Trophoblast cell (in vitro differentiated cells and primary cell): ENCODE results near the gene ABCB9.

ENCODE experiments used
- DNase-seq, 2 donors: peaks; one replicate each; pipeline ENCODE4 v3.0.0-alpha.2; 2016
- H2AFZ ChIP-seq: 2 replicates; pipeline ENCODE4 v1.6.1; 2013; ENCODE audit warnings: low read length, moderate library complexity, mild to moderate bottlenecking; ENCODE audit not compliant: insufficient read depth, poor library complexity
- H2AK5ac ChIP-seq: 2 replicates; pipeline ENCODE4 v1.6.1; 2013; ENCODE audit warnings: mild to moderate bottlenecking, low read length
- H2BK120ac ChIP-seq: 2 replicates; pipeline ENCODE4 v1.6.1; 2013; ENCODE audit warnings: low read length, mild to moderate bottlenecking, moderate library complexity; ENCODE audit not compliant: insufficient read depth, poor library complexity
- H2BK12ac ChIP-seq: 2 replicates; pipeline ENCODE4 v1.6.1; 2013; ENCODE audit warnings: mild to moderate bottlenecking, low read length, moderate library complexity
- H2BK5ac ChIP-seq: 2 replicates; pipeline ENCODE4 v1.6.1; 2013; ENCODE audit warnings: low read length, low read depth, moderate library complexity, mild to moderate bottlenecking; ENCODE audit not compliant: poor library complexity
- H3K14ac ChIP-seq: 2 replicates; pipeline ENCODE4 v1.6.1; 2013; ENCODE audit warnings: mild to moderate bottlenecking, low read length
- H3K18ac ChIP-seq: 2 replicates; pipeline ENCODE4 v1.6.1; 2013; ENCODE audit warnings: mild to moderate bottlenecking, low read length
- H3K23ac ChIP-seq: 2 replicates; pipeline ENCODE4 v1.6.1; 2013; ENCODE audit warnings: low read length
- H3K27ac ChIP-seq: 2 replicates; pipeline ENCODE4 v1.5.1; 2013; ENCODE audit warnings: low read depth, mild to moderate bottlenecking, inconsistent platforms, low read length, moderate library complexity
- H3K27me3 ChIP-seq: 2 replicates; pipeline ENCODE4 v1.6.1; 2013; ENCODE audit warnings: inconsistent platforms, mild to moderate bottlenecking, low read length, moderate library complexity; ENCODE audit not compliant: insufficient read depth
- H3K36me3 ChIP-seq, 2 experiments: 1 replicate in 1 of 2; 2 replicates in 1 of 2; pipeline ENCODE4 v1.6.1; 2013; ENCODE audit warnings: low read length in 2 of 2, mild to moderate bottlenecking in 2 of 2, moderate library complexity in 1 of 2; ENCODE audit not compliant: insufficient read depth in 2 of 2, control insufficient read depth in 1 of 2
- H3K4ac ChIP-seq: 2 replicates; pipeline ENCODE4 v1.6.1; 2013; ENCODE audit warnings: low read depth, mild to moderate bottlenecking, low read length, moderate library complexity
- H3K4me1 ChIP-seq, 2 experiments: 1 replicate in 1 of 2; 2 replicates in 1 of 2; pipeline ENCODE4 v1.6.1; 2013; ENCODE audit warnings: low read length in 2 of 2, mild to moderate bottlenecking in 2 of 2, moderate library complexity in 1 of 2; ENCODE audit not compliant: insufficient read depth in 2 of 2, control insufficient read depth in 1 of 2
- H3K4me2 ChIP-seq: 2 replicates; pipeline ENCODE4 v1.6.1; 2013; ENCODE audit warnings: inconsistent platforms, mild to moderate bottlenecking, low read length, moderate library complexity
- H3K4me3 ChIP-seq: 2 replicates; pipeline ENCODE4 v1.5.1; 2013; ENCODE audit warnings: mild to moderate bottlenecking, low read depth, low read length, inconsistent platforms
- H3K79me1 ChIP-seq: one replicate; pipeline ENCODE4 v1.6.1; 2013; ENCODE audit warnings: low read length
- H3K79me2 ChIP-seq: 2 replicates; pipeline ENCODE4 v1.6.1; 2013; ENCODE audit warnings: low read length, mild to moderate bottlenecking; ENCODE audit not compliant: control insufficient read depth, insufficient read depth, poor library complexity
- H3K9ac ChIP-seq: 2 replicates; pipeline ENCODE4 v1.6.1; 2013; ENCODE audit warnings: mild to moderate bottlenecking, low read length
- H3K9me3 ChIP-seq: 2 replicates; pipeline ENCODE4 v1.6.1; 2013; ENCODE audit warnings: low read depth, mild to moderate bottlenecking, control low read depth, inconsistent platforms, low read length; ENCODE audit not compliant: insufficient read depth
- H4K12ac ChIP-seq: 2 replicates; pipeline ENCODE4 v1.6.1; 2013; ENCODE audit warnings: low read depth, mild to moderate bottlenecking, low read length, moderate library complexity
- H4K8ac ChIP-seq: 2 replicates; pipeline ENCODE4 v1.6.1; 2013; ENCODE audit warnings: low read depth, mild to moderate bottlenecking, low read length, moderate library complexity
- H4K91ac ChIP-seq: one replicate; pipeline ENCODE4 v1.6.1; 2013; ENCODE audit warnings: low read depth, mild to moderate bottlenecking, low read length, moderate library complexity
- WGBS: extraction: QIAGEN DNeasy Blood & Tissue Kit; methylation state at CpG from one replicate; pipeline ENCODE4 v1.1.7; 2013; ENCODE audit warnings: missing lambda C conversion rate; ENCODE audit not compliant: insufficient read length, insufficient coverage; ENCODE audit errors: extremely low coverage; 5-methylcytosine and 5-hydroxymethylcytosine counted together

ABCB9 gene

DNA sequence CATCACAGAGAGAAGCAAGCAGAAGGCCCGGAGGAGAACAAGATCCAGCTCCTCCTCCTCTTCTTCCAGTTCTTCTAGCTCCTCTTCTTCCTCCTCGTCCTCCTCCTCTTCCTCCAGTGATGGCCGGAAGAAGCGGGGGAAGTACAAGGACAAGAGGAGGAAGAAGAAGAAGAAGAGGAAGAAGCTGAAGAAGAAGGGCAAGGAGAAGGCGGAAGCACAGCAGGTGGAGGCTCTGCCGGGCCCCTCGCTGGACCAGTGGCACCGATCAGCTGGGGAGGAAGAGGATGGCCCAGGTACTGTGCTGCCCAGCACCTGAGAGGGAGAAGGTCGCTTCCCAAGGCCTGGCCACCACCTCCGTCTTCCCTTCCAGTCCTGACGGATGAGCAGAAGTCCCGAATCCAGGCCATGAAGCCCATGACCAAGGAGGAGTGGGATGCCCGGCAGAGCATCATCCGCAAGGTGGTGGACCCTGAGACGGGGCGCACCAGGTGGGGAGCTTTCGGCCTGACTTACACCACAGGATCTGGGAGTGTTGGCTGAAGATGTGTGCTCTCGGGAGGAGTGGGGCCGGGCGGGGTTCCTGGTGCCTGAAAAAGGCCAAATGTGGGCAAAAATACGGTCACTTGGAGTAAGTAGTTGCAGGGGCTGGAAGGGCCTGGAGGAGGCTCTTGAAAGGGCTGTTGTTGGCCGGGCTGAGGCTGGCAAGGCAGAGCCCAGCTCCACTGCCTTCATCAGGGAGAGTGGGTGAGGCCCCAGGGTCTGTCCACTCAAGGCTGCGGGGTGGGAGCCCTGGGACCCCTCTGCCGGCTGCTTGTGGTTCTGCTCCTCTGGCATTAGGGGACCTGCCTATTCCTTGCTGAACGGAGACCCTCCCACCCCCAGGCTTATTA is 15.6 kb upstream of the ABCB9 start:
- Histone ChIP-seq H3K23ac (no peak overlapping the region), H3K4me3 (peak overlapping the region; percentile 85), H2BK5ac (no peak overlapping the region), H2AK5ac (peak overlapping the region; percentile 13), H4K8ac (peak overlapping the region; percentile 97), H3K18ac (no peak overlapping the region), H3K4me1 (peaks cover 16 to 18% of the 10 kb centered on the region in 2 experiments), H3K79me2 (peaks cover 14% of the 10 kb centered on the region), H2BK120ac (no peak overlapping the region), H3K14ac (peak overlapping the region; percentile 89), H4K91ac (peak overlapping the region; percentile 91), H3K4me2 (peak overlapping the region; percentile 87), H3K79me1 (peaks cover 14% of the 10 kb centered on the region), H3K27me3 (no peaks in the 10 kb centered on the region), H3K27ac (no peak overlapping the region), H3K9me3 (no peaks in the 10 kb centered on the region), H3K4ac (peak overlapping the region; percentile 89), H4K12ac (no peak overlapping the region), H2BK12ac (no peak overlapping the region), H2AFZ (peak overlapping the region; percentile 74), H3K36me3 (peaks cover 34 to 36% of the 10 kb centered on the region in 2 experiments), H3K9ac (peak overlapping the region; percentile 85)
- no CpG with 5 or more reads among the region's 25 CpGs for WGBS
- no peak for DNase-seq

DNA sequence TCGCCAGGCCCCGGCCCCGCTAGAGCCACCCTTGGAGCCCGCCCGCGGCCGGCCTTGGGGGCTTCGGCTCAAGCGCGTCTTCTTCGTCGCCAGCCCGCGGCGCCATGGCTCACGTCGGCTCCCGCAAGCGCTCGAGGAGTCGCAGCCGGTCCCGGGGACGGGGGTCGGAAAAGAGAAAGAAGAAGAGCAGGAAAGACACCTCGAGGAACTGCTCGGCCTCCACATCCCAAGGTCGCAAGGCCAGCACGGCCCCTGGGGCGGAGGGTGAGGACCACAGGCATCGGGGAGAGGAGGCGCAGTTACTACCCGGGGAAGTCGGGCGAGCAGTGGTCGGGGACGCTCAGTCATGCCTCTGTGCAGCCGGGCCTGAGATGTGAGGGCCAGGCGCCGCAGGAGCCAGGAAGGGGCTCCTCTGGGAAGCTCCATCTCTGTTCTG is 14.8 kb upstream of the ABCB9 start:
- H3K9ac ChIP-seq = peak overlapping the region; percentile 85
- H3K79me2 ChIP-seq = peaks cover 14% of the 10 kb centered on the region
- H3K4ac ChIP-seq = peak overlapping the region; percentile 89
- H4K8ac ChIP-seq = peak overlapping the region; percentile 97
- H3K18ac ChIP-seq = peak overlapping the region; percentile 84
- peak overlapping the region; percentile 91 for H4K12ac ChIP-seq
- H2AK5ac ChIP-seq = peak overlapping the region; percentile 67
- DNase-seq = peak in 1 of 2 donors; percentile 34
- no peaks in the 10 kb centered on the region for H3K27me3 ChIP-seq
- peak overlapping the region; percentile 89 for H3K14ac ChIP-seq
- peaks cover 36 to 37% of the 10 kb centered on the region in 2 experiments for H3K36me3 ChIP-seq
- H3K4me1 ChIP-seq = peaks cover 18 to 20% of the 10 kb centered on the region in 2 experiments
- peak overlapping the region; percentile 39 for H2BK5ac ChIP-seq
- no CpG with 5 or more reads among the region's 40 CpGs for WGBS
- H3K9me3 ChIP-seq = no peaks in the 10 kb centered on the region
- H2BK120ac ChIP-seq = peak overlapping the region; percentile 62
- peak overlapping the region; percentile 10 for H3K23ac ChIP-seq
- H3K79me1 ChIP-seq = peaks cover 14% of the 10 kb centered on the region
- no peak overlapping the region for H2BK12ac ChIP-seq
- peak overlapping the region; percentile 74 for H2AFZ ChIP-seq
- H3K4me2 ChIP-seq = peak overlapping the region; percentile 87
- peak overlapping the region; percentile 91 for H4K91ac ChIP-seq
- peak overlapping the region; percentile 85 for H3K4me3 ChIP-seq
- peak overlapping the region; percentile 53 for H3K27ac ChIP-seq

DNA sequence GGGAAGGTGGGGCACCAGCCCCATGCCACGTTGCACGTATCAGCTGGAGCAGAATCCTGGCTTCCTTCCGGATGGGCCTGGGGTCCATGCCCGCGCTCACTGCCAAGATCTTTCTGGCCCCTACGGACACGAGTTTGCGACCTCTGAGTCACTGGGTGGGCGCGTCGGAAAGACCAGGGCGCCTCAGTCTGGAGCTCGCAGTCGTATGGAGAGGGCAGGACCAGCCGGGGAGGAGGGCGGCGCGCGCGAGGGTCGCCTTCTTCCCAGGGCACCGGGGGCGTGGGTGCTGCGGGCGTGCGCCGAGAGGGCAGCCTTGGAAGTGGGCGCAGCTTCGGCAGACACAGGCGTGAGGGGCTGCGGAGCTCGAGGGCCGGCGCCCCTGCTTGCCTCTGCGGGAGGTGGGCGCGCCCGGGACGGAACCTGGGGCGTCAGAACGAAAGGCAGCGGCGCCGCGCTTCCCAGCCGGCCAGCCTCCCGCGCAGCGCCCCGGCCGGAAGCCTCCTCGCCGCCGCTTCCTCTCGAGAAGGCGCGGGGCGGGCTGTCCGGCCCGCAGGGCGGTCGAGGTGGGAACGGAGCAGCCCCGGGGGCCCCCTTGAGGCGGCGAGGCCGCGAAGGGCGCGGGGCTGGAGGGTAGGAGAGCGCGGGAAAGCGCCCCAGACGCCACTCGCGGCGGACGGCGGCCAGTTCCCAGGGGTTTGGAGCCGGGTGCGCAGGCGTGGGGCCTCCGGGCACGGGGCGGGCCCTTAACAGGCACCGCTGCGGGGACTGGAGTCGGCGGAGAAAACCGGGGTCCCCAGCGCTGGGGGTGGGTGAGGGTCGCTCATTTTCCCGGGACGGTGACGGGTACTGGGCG is 14.1 kb upstream of the ABCB9 start, which contains the start of gene ARL6IP4:
ARL6IP4 (plus strand) TSS at position 499 of the 853 bp plus-strand sequence. CDS start 459 bp downstream, outside the sequence.
- Histone ChIP-seq H2BK12ac (peak within 1 kb of the TSS; percentile 2), H3K79me2 (peaks cover 14% of the 10 kb centered on the region), H3K4ac (peak within 1 kb of the TSS; percentile 90), H4K91ac (peak within 1 kb of the TSS; percentile 91), H3K4me3 (peak within 1 kb of the TSS; percentile 85), H3K27me3 (no peaks in the 10 kb centered on the region), H3K14ac (peak within 1 kb of the TSS; percentile 90), H4K8ac (peak within 1 kb of the TSS; percentile 97), H4K12ac (peak within 1 kb of the TSS; percentile 91), H3K27ac (peak within 1 kb of the TSS; percentile 53), H3K4me2 (peak within 1 kb of the TSS; percentile 87), H3K79me1 (peaks cover 14% of the 10 kb centered on the region), H2BK120ac (peak within 1 kb of the TSS; percentile 62), H3K9me3 (no peaks in the 10 kb centered on the region), H2BK5ac (peak within 1 kb of the TSS; percentile 70), H3K9ac (peak within 1 kb of the TSS; percentile 87), H2AFZ (peak within 1 kb of the TSS; percentile 98), H3K36me3 (peaks cover 36 to 37% of the 10 kb centered on the region in 2 experiments), H2AK5ac (peak within 1 kb of the TSS; percentile 80), H3K4me1 (peaks cover 22 to 26% of the 10 kb centered on the region in 2 experiments), H3K23ac (peak within 1 kb of the TSS; percentile 10), H3K18ac (peak within 1 kb of the TSS; percentile 91)
- no CpG with 5 or more reads among the region's 96 CpGs for WGBS
- DNase-seq = peak; percentile 45 to 63

DNA sequence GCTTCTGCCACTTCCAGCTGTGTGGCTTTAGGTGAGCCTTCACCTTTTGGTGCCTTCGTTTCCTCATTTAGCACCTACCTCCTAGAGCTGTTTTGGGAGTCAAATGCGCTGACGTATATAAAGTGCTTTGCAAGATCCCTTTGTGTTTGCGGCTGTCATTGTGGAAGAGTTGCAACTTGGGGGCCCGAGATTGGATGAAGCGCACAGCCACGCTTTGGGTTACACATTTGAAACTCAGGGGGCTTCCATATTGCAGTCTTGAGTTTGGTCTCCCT is 13.6 kb upstream of the ABCB9 start:
- H3K79me1 ChIP-seq = peaks cover 17% of the 10 kb centered on the region
- H2AK5ac ChIP-seq = peak overlapping the region; percentile 80
- no peak overlapping the region for H2BK5ac ChIP-seq
- peak overlapping the region; percentile 91 for H4K12ac ChIP-seq
- peak overlapping the region; percentile 91 for H3K18ac ChIP-seq
- H3K36me3 ChIP-seq = peaks cover 36 to 37% of the 10 kb centered on the region in 2 experiments
- peak overlapping the region; percentile 98 for H2AFZ ChIP-seq
- H2BK120ac ChIP-seq = peak overlapping the region; percentile 62
- H3K4me2 ChIP-seq = peak overlapping the region; percentile 87
- peaks cover 2% of the 10 kb centered on the region for H3K9me3 ChIP-seq
- H3K27ac ChIP-seq = peak overlapping the region; percentile 53
- no peak overlapping the region for H3K23ac ChIP-seq
- no CpG with 5 or more reads among the region's 7 CpGs for WGBS
- H4K91ac ChIP-seq = peak overlapping the region; percentile 91
- peak overlapping the region; percentile 87 for H3K9ac ChIP-seq
- no peaks in the 10 kb centered on the region for H3K27me3 ChIP-seq
- DNase-seq = no peak
- H3K14ac ChIP-seq = peak overlapping the region; percentile 90
- H2BK12ac ChIP-seq = no peak overlapping the region
- H3K4ac ChIP-seq = peak overlapping the region; percentile 90
- H4K8ac ChIP-seq = peak overlapping the region; percentile 97
- peaks cover 22 to 26% of the 10 kb centered on the region in 2 experiments for H3K4me1 ChIP-seq
- peak overlapping the region; percentile 85 for H3K4me3 ChIP-seq
- peaks cover 16% of the 10 kb centered on the region for H3K79me2 ChIP-seq
